Endothelial cell (in vitro differentiated cells): ENCODE results near the gene ELAPOR1. TPM values are rescaled to one million over a fixed set of nuclear protein-coding genes. Genes with fewer than 3 reads are reported as not detected.

Source experiments
- DNase-seq: peaks from one replicate; pipeline ENCODE4 v3.0.0; 2021; ENCODE audit warnings: low spot score
- H3K27ac Mint-ChIP-seq: one replicate; pipeline ENCODE4 v1.8.0; 2021; ENCODE audit warnings: mixed read lengths, inconsistent platforms; ENCODE audit not compliant: unreplicated experiment
- H3K27me3 Mint-ChIP-seq: one replicate; pipeline ENCODE4 v1.8.0; 2021; ENCODE audit warnings: mild to moderate bottlenecking, moderate library complexity, mixed read lengths, inconsistent platforms; ENCODE audit not compliant: unreplicated experiment
- H3K36me3 Mint-ChIP-seq: one replicate; pipeline ENCODE4 v1.8.0; 2021; ENCODE audit warnings: mild to moderate bottlenecking, low read depth, mixed read lengths, inconsistent platforms; ENCODE audit not compliant: unreplicated experiment
- H3K4me1 Mint-ChIP-seq: one replicate; pipeline ENCODE4 v1.8.0; 2021; ENCODE audit warnings: mild to moderate bottlenecking, mixed read lengths, inconsistent platforms; ENCODE audit not compliant: unreplicated experiment
- H3K4me3 Mint-ChIP-seq: one replicate; pipeline ENCODE4 v1.8.0; 2021; ENCODE audit warnings: mild to moderate bottlenecking, mixed read lengths, inconsistent platforms; ENCODE audit not compliant: unreplicated experiment
- H3K9me3 Mint-ChIP-seq: one replicate; pipeline ENCODE4 v1.8.0; 2021; ENCODE audit warnings: mixed read lengths, inconsistent platforms; ENCODE audit not compliant: unreplicated experiment
- total RNA-seq: library from RNA; stranded (reverse); fragmentation: NEBNext Ultra II Directional; extraction: Animal tissue kit (Norgen Biotek cat#: 25700); gene quantifications from one replicate; pipeline ENCODE4 v1.2.1, GENCODE V29; 2021; ENCODE audit not compliant: unreplicated experiment
- TF ChIP-seq, protein P1 (sequence below): fragments of 200-600 bp; sonication (generic); IDR thresholded peaks from one replicate; pipeline ENCODE4 v1.5.0; 2021; ENCODE audit warnings: antibody characterized with exemption; ENCODE audit not compliant: unreplicated experiment

Gene ELAPOR1
- total RNA-seq, 1 donor from 2014 or later = 0.26 TPM

DNA sequence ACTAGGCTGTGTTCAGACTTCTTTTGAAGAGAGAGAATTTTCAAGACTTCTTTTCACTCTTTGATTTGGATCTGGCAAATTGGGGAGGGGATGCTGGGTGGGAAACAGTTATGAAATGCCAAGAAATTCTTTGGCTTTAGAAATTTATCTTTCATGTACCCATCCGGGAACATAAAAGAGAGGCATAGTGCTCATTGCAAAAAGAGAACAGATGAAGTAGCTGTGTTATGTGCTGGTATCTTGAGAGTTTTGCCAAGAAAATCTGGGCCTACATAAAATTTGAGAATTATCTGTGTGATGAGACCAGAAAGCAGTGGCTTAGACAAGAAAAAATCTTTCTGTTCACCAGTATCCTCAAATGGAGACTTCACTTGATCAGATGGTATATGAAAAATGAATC lies 19.0 kb upstream of the ELAPOR1 start:
- DNase-seq = no peak
- no peak overlapping the region for H3K4me3 Mint-ChIP-seq
- peaks cover under 1% of the 10 kb centered on the region for H3K27me3 Mint-ChIP-seq
- no peak overlapping the region for H3K27ac Mint-ChIP-seq
- H3K9me3 Mint-ChIP-seq = no peaks in the 10 kb centered on the region
- TF ChIP-seq, protein P1, sequence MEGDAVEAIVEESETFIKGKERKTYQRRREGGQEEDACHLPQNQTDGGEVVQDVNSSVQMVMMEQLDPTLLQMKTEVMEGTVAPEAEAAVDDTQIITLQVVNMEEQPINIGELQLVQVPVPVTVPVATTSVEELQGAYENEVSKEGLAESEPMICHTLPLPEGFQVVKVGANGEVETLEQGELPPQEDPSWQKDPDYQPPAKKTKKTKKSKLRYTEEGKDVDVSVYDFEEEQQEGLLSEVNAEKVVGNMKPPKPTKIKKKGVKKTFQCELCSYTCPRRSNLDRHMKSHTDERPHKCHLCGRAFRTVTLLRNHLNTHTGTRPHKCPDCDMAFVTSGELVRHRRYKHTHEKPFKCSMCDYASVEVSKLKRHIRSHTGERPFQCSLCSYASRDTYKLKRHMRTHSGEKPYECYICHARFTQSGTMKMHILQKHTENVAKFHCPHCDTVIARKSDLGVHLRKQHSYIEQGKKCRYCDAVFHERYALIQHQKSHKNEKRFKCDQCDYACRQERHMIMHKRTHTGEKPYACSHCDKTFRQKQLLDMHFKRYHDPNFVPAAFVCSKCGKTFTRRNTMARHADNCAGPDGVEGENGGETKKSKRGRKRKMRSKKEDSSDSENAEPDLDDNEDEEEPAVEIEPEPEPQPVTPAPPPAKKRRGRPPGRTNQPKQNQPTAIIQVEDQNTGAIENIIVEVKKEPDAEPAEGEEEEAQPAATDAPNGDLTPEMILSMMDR = no peak
- H3K4me1 Mint-ChIP-seq = peaks cover 28% of the 10 kb centered on the region
- H3K36me3 Mint-ChIP-seq = peaks cover 14% of the 10 kb centered on the region

DNA sequence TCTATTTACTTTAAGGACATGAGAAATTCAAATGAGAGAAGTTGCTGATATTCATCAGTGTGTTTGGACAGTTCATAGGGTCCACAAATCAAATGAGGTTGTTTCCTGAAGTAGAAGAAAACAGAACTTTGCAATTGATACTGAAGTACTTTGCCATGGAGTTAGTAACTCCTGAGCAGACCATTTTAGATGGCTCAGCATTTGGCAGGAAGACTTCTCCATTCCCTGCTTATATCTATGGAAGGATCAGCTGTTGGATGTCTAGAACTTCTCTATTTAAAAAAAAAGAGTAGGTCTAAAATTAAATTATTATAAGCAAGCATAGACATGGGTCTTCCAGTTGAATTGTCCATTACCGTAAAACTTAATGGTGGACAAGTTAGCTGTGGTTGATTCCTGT lies 18.3 kb upstream of the ELAPOR1 start:
- DNase-seq = no peak
- TF ChIP-seq, protein P1 = no peak
- H3K27me3 Mint-ChIP-seq = peaks cover 4% of the 10 kb centered on the region
- H3K27ac Mint-ChIP-seq = no peak overlapping the region
- H3K36me3 Mint-ChIP-seq = peaks cover 12% of the 10 kb centered on the region
- H3K4me3 Mint-ChIP-seq = no peak overlapping the region
- H3K4me1 Mint-ChIP-seq = peaks cover 24% of the 10 kb centered on the region
- H3K9me3 Mint-ChIP-seq = no peaks in the 10 kb centered on the region

DNA sequence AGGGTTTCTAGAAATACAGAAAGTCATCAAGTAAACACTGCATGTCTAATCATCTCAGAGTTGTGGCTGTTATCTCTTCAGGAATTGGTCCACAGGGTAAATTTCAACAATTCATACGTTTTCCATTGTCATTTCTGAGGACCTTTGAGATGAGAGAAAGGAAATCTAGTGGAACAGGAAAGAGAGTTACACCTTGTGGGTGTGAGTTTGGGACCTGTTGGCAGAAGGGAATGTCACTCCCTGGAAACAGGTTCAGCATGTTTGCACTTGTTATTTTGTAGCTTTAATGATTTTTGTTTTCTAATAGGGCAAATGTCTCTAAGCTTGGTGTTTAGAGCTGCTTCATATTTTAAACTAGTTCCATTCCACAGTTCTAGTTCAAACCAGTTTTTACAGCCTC lies 17.8 kb upstream of the ELAPOR1 start:
- Mint-ChIP-seq H3K27ac (no peak overlapping the region), H3K27me3 (peaks cover 6% of the 10 kb centered on the region), H3K9me3 (no peaks in the 10 kb centered on the region), H3K36me3 (peaks cover 9% of the 10 kb centered on the region), H3K4me1 (peaks cover 22% of the 10 kb centered on the region), H3K4me3 (no peak overlapping the region)
- DNase-seq = no peak
- TF ChIP-seq, protein P1 = no peak

DNA sequence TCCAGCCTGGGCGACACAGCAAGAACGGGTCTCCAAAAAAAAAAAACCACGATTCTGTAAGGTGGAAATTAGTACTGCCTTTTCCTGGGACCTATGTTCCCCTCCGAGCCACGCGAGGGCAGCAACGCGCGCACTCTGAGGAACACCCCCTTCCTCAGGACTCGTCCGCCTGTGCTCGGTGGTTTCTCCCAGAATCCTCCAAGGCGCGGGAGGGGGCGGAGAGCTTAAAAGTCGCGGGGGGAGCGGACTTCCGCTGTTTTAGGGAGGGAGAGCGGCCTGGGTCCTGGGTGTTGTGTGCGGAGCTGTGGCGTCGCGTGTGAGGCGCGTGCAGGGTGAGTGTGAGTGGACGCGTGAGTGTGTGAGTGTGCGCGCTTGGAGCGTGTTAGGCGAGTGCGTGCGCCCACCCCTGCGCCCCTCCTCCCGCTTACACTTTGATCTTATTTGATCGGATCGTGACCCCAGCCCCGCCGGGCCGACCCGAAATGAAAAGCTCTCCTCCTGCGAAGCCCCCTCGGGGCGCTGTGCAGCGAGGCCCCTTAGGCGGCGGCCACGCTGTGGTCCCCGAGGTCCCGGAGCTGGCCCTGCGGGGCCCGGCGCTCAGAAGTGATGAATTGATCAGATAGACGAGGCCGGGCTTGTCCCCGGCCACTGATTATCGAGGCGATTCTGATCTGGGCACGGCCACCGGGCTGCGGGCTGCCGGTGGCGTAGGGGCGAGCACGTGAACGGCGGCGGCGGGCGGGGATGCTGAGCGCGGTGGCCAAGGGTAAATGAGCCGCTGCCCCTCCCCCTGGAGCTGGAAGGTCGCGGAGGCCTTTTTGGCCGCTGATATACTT lies 13.8 kb upstream of the ELAPOR1 start:
- H3K4me1 Mint-ChIP-seq = peaks cover 3% of the 10 kb centered on the region
- peaks cover 4% of the 10 kb centered on the region for H3K36me3 Mint-ChIP-seq
- DNase-seq = peak; percentile 94
- H3K27ac Mint-ChIP-seq = peak overlapping the region; percentile 95
- no peaks in the 10 kb centered on the region for H3K9me3 Mint-ChIP-seq
- peaks cover 9% of the 10 kb centered on the region for H3K27me3 Mint-ChIP-seq
- TF ChIP-seq, protein P1 = peak; percentile 48
- H3K4me3 Mint-ChIP-seq = peak overlapping the region; percentile 99
